ENCODE results near the gene DSC3.

- TF ChIP-seq CTCF (conservative IDR thresholded peaks at IDR 0.05; ENCODE audit: low read length): no peak
- no peak for TF ChIP-seq EZH2phosphoT487 (IDR thresholded peaks at IDR 0.05; ENCODE audit: borderline replicate concordance, low read depth, low read length)
Measured at GRCh38 chr18:30967701-30968100, 74.8 kb downstream of the DSC3 start.

Measured in OCI-LY7 (cell line).